Activated T-cell treated with anti-CD3 and anti-CD28 coated beads, Interleukin-2, amount 50 U/mL, for 4 hours (primary cell): ENCODE results near the gene OBI1. TPM values are rescaled to one million over a fixed set of nuclear protein-coding genes. Genes with fewer than 3 reads are reported as not detected.

Source experiments
- ATAC-seq, 2 donors: fragments of 200-7000 bp; cut with Tn5 transposase; one replicate each; pipeline ENCODE4 v1.10.0; 2021
- DNase-seq: peaks from one replicate; pipeline ENCODE4 v3.0.0-alpha.2; 2020
- H3K27me3 Mint-ChIP-seq: one replicate; pipeline ENCODE4 v1.8.0; 2021; ENCODE audit warnings: low read depth, mixed read lengths
- H3K36me3 Mint-ChIP-seq: one replicate; pipeline ENCODE4 v1.8.0; 2022; ENCODE audit warnings: mixed read lengths; ENCODE audit not compliant: insufficient read depth
- H3K4me1 Mint-ChIP-seq: one replicate; pipeline ENCODE4 v1.8.0; 2021; ENCODE audit warnings: low read depth, mixed read lengths
- H3K4me3 Mint-ChIP-seq: one replicate; pipeline ENCODE4 v1.8.0; 2021; ENCODE audit warnings: mild to moderate bottlenecking, moderate library complexity, mixed read lengths
- H3K9me3 Mint-ChIP-seq: one replicate; pipeline ENCODE4 v1.8.0; 2021; ENCODE audit warnings: mixed read lengths
- total RNA-seq, 3 donors: library from RNA; stranded (reverse); gene quantifications; one replicate each; pipeline ENCODE4 v1.2.1, GENCODE V29; 2021

The OBI1 gene
- total RNA-seq, 3 donors from 2014 or later = 15.3 to 17.1 (median 15.6) TPM

DNA sequence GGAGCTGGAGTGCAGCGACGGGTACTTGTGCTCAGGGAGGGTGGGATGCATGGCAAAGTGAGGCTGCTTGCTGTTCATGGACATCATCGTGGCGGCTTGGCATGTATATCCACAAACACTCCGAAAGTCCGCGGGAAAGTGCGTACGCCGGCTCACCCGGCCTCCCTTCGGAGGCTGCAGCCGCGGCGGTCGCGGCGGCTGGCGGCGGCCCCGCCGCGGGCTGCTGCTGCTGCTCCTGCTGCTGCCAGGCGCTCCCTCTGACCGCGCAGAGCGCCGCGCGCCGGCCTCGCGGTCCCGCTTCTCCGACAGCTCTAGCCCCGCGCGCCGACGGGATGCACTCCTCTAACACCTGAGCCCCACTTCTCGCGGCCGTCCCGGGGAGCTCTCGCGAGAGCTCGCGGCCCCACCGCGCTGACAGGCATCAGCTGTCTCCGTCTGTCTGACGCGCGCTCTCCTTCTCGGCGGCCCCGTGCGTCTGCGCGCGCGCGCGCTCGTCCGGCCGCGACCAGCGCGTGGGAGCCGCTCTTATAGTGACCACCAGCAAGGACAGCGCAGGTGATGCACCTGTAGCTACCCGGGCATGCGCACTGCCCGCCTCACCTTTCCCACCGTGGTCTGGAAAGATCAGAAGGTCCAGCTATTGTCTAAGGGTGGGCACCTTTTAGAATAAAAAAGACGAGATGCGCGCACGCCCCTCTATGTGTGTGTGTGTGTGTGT, 55.6 kb downstream of the OBI1 start, which contains the start of gene POU4F1:
POU4F1 (minus strand) TSS at position 313 of the 718 bp plus-strand sequence; CDS start at position 87, 226 bp downstream.
- H3K4me3 Mint-ChIP-seq = peak within 1 kb of the TSS; percentile 80
- peaks cover 34% of the 10 kb centered on the region for H3K4me1 Mint-ChIP-seq
- no peaks in the 10 kb centered on the region for H3K9me3 Mint-ChIP-seq
- H3K27me3 Mint-ChIP-seq = peaks cover 89% of the 10 kb centered on the region
- peak; percentile 50 for DNase-seq
- ATAC-seq = peak; percentile 77 to 84
- H3K36me3 Mint-ChIP-seq = no peaks in the 10 kb centered on the region

DNA sequence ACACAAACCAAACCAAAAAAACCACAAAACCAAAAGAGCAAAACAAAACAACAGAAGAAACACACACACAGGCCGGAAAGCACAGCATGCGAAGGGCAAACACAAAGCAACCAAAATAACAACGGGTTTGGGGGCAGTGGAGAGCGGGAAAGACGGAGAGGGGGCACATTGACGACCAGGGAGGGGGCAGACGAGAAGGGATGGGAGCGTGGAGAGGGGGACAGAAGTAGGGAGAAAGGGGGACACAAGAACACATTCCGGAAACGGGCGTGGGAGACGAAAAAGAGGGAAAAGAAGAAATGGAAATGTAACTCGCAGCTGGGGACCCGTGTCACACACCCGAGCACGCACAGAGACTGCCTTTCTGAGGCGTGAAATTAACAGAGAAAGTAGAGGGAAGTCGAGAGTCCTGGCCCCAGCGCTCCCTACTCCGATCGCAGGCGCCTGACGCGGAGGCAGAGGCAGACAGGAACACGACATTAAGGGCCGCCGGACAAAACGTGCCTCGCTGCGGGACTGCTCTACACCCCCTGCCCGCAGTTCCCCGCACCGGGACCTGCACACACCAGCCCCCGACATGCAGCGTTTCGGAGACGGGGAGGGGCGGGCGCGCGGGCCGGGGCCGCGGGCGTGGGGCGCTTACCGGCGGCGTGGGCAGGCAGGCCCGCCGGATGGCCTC, 56.3 kb downstream of the OBI1 start:
- no peak for DNase-seq
- H3K9me3 Mint-ChIP-seq = no peaks in the 10 kb centered on the region
- H3K36me3 Mint-ChIP-seq = no peaks in the 10 kb centered on the region
- peak overlapping the region; percentile 80 for H3K4me3 Mint-ChIP-seq
- peaks cover 29% of the 10 kb centered on the region for H3K4me1 Mint-ChIP-seq
- H3K27me3 Mint-ChIP-seq = peaks cover 86% of the 10 kb centered on the region
- peak; percentile 29 to 47 for ATAC-seq

DNA sequence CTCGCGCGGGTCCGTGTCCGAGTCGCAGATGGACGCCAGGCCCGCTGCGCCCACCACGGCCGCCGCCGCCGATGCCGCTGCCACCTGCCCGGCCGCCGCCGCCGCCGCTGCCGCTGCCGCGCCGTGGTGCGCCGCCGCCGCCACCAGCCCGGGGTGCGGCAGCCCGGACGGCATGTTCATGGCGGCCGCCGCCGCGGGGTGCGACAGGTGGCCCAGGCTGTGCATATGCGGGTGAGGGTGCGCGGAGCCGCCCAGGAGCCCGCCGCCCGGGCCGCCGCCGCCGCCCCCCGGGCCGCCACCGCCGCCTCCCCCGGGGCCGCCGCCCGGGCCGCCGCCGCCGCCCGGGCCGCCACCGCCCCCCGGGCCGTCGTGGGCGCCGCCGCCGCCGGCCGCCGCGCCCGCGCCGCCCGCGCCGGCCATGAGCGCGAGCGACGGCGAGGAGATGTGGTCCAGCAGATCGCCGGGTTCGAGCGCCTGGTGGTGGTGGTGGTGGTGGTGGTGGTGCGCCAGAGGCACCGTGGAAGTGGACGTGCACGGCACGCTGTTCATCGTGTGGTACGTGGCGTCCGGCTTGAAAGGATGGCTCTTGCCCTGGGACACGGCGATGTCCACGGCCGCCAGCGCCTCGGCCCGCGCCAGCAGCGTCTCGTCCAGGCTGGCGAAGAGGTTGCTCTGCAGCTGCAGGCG, 56.9 kb downstream of the OBI1 start:
- Mint-ChIP-seq H3K27me3 (peaks cover 86% of the 10 kb centered on the region), H3K4me1 (peaks cover 24% of the 10 kb centered on the region), H3K9me3 (no peaks in the 10 kb centered on the region), H3K4me3 (peak overlapping the region; percentile 80), H3K36me3 (peaks cover 3% of the 10 kb centered on the region)
- no peak for DNase-seq
- peak in 1 of 2 donors; percentile 5 for ATAC-seq

DNA sequence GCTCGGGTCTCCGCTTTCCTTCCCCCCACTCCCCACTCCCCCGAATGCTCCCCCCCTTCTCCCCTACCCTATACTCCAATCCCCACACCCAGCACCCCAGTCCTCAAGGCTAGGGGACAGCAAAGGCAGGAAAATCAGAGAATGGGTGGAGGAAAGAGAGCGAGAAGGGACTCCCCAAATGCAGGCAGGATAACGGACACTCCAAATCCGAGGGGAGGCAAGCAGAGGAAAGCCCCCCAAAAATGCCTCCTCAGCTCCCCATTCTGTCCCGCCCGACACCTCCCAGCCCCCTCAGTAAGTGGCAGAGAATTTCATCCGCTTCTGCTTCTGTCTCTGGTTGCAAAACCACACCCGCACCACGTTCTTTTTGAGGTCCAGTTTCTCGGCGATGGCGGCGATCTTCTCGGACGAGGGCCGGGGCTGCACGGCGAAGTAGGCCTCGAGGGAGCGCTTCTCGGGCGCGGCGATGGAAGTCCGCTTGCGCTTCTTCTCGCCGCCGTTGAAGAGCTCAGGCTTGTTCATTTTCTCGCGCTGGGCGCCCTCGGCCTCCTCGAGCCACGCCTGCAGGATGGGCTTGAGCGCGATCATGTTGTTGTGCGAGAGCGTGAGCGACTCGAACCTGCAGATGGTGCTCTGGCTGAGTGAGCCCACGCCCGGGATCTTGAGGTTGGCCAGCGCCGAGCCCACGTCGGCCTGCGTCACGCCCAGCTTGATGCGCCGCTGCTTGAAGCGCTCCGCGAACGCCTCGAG, 57.7 kb downstream of the OBI1 start:
- ATAC-seq (peak in 1 of 2 donors; percentile 6), DNase-seq (no peak)
- H3K4me3 Mint-ChIP-seq = peak overlapping the region; percentile 33
- peaks cover 21% of the 10 kb centered on the region for H3K4me1 Mint-ChIP-seq
- peaks cover 3% of the 10 kb centered on the region for H3K36me3 Mint-ChIP-seq
- H3K27me3 Mint-ChIP-seq = peaks cover 85% of the 10 kb centered on the region
- no peaks in the 10 kb centered on the region for H3K9me3 Mint-ChIP-seq

DNA sequence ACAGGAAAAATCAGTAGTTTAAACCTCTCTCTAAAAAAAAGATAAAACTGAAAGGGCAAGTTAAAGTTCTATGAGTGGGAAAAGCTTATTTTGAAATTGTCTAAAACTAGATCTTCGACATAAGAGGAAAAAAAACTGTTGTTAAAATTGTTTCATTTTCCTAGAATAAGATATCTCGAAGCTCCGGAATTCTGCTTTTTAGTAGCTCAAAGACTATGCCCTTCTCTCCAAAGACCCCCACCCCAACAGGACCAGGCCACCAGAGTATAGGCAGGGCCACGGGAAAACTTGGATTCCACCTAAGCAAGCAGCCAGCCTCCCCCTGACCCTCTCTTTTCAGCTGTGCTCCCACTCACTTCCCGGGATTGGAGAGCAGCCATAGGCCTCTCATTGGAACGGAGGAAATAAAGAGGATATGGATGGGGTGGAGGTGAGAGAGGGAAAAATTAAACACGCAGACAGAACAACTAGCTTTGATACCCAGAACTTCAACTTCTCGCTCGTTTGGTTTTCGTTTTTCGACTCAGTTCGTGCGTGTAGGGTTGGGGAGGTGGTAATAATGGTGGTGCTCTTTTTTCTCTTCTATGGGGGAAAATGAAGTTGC, 58.6 kb downstream of the OBI1 start:
- DNase-seq (no peak), ATAC-seq (no peak)
- peaks cover 84% of the 10 kb centered on the region for H3K27me3 Mint-ChIP-seq
- peaks cover 3% of the 10 kb centered on the region for H3K36me3 Mint-ChIP-seq
- H3K9me3 Mint-ChIP-seq = no peaks in the 10 kb centered on the region
- no peak overlapping the region for H3K4me3 Mint-ChIP-seq
- peaks cover 21% of the 10 kb centered on the region for H3K4me1 Mint-ChIP-seq

DNA sequence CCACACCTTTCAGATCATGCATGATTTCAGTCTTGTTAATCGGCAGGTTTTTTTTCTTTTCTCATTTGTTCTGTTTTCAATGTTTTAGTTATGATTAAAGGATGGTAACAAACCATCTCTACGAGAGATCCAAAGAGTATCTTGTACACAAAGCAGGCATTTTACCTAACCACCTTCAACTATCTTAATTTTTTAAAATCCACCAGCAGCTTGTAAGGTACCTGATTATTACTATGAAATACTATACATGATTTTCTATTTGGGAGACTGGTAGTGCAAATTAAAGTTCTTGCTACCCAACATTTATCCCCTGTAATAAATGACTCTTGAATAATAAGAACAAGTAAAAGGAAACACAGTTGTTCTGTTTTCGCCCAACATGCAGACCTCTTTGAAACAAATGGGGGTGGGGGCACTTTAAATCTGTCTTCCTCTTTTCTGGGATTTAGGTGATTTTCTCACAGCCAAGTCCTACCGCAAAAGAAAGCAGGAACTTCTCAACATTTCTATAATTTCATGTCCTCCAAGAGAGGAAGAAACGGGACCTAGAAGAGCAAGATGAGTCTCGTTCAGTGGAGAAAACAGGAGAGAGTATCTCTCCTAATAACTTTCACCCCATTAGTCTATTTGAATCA, 59.2 kb downstream of the OBI1 start:
- Mint-ChIP-seq H3K4me3 (no peak overlapping the region), H3K36me3 (peaks cover 3% of the 10 kb centered on the region), H3K9me3 (peaks cover under 1% of the 10 kb centered on the region), H3K4me1 (peaks cover 21% of the 10 kb centered on the region), H3K27me3 (peaks cover 82% of the 10 kb centered on the region)
- DNase-seq (no peak), ATAC-seq (no peak)

DNA sequence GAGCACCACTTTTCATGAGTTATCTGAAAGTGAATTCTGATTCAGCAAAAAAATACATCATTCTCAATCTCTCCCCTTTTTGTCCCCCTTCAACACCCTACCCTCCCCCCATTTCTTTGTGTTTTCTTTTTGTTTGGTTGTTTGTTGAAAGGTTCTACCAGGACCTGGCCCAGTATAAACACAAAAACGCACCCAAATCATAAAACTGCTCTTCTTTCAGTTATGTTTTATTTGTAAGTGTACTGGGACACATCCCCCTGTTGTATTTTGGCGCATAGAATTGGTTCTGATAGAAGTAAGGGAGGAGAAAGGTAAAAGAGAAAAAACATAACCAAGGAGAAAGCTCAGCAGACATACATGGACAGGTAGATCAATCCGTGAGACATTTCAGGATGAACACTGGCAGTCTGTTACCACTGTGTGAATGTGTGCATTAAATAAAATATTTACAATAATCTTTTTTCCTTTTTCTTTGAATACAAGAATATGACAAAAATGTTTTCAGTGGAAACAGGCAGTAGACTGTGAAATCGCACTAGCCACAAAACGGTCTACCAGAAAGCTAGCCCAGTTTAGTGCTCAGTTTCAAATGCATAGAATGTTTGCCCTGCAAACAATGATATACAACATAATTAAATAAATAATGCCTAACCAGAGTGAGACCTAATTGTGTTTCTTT, 59.9 kb downstream of the OBI1 start:
- Mint-ChIP-seq H3K9me3 (peaks cover 6% of the 10 kb centered on the region), H3K4me3 (no peak overlapping the region), H3K4me1 (peaks cover 21% of the 10 kb centered on the region), H3K27me3 (peaks cover 83% of the 10 kb centered on the region), H3K36me3 (peaks cover 3% of the 10 kb centered on the region)
- DNase-seq = no peak
- no peak for ATAC-seq

DNA sequence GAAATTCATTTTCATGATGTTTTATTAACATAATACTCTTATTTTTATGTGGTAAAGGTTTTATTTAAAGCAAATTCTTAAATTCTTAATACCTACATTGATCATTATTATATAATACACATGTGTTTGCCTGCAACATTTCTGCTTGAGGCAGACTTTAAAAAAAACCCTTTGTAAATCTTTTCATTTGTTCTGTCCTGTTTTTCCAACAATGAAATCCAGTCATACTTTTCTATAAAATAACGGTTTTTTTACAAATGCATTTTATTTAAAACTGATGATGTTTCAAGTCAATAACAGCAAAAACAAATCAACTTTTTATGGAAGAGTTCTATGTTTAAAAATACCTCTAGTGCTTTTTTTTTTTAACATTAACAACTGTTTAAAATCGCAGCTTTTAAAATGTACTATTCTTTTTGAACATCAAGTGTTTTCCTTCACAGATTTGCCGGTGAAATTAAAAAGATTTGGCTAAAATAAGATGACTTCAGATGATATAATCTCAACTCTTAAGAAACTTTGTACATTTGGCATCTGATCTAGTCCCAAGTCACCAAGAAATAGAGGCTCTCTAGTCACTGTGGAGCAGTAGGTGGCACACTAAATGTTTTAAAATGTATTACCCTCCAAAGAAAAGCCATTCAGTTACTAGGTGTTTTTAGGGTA, 60.7 kb downstream of the OBI1 start:
- H3K9me3 Mint-ChIP-seq = peaks cover 6% of the 10 kb centered on the region
- peaks cover 83% of the 10 kb centered on the region for H3K27me3 Mint-ChIP-seq
- peaks cover 3% of the 10 kb centered on the region for H3K36me3 Mint-ChIP-seq
- ATAC-seq = no peak
- no peak overlapping the region for H3K4me3 Mint-ChIP-seq
- no peak for DNase-seq
- peaks cover 14% of the 10 kb centered on the region for H3K4me1 Mint-ChIP-seq

DNA sequence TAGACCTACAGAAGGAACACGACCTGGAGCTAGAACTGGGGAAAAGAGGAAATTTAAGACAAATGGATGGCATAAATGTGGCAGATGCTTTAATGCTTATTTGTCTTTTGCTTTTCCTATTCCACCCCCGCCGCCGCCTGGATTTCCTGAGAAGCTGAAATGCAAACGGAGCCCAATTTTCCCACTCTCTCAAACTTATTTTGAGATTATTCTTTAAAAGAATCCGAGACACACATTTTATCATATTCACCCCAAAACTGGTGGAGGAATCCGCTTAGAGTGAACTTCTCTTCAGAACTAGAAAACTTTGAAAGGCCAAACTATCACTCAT, 61.4 kb downstream of the OBI1 start:
- peaks cover 11% of the 10 kb centered on the region for H3K4me1 Mint-ChIP-seq
- H3K27me3 Mint-ChIP-seq = peaks cover 86% of the 10 kb centered on the region
- H3K4me3 Mint-ChIP-seq = no peak overlapping the region
- DNase-seq (no peak), ATAC-seq (no peak)
- H3K36me3 Mint-ChIP-seq = peaks cover 3% of the 10 kb centered on the region
- peaks cover 6% of the 10 kb centered on the region for H3K9me3 Mint-ChIP-seq

DNA sequence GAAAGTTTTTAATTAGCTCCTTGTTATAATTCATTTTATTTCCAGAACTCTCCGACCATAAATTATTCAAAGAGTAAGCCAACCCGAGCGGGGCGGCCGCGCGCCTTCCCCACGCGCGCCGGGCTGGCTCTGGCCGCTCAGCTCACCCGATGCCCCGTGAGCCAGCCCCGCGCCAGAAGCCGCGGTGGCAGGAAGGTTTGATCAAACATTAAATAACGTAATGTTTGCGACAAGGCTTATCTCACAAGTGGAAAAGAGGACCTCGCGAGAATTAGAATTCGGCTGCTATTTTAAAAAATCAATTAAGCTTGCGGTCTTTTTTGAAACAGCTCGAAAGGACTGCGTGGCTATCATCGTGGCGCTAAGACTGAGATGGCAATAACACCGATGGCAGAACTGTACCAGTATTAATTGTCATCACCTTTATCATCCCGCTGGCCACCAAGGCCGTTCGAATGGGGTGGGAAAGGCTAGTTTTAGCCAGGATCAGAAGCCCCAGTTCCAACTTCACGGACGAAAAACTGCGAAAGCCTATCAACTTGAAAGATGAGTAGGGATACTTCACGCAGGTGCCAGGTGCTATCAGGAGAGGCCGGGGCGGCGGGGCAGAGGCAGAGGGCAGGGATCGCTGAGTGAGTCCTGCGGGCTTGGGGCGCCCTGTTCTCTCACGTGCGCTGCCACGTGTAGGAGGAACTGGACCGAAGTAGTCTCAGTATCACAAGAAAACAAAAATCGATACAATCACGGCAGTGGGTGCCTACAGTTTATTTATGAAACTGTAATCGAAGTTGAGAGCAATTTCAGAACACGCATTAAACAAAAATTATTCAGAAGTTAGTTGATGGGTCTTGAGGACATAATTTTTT, 62.0 kb downstream of the OBI1 start:
- Mint-ChIP-seq H3K4me1 (peaks cover 7% of the 10 kb centered on the region), H3K4me3 (no peak overlapping the region), H3K27me3 (peaks cover 87% of the 10 kb centered on the region), H3K36me3 (peaks cover 3% of the 10 kb centered on the region), H3K9me3 (peaks cover 6% of the 10 kb centered on the region)
- ATAC-seq (no peak), DNase-seq (no peak)

DNA sequence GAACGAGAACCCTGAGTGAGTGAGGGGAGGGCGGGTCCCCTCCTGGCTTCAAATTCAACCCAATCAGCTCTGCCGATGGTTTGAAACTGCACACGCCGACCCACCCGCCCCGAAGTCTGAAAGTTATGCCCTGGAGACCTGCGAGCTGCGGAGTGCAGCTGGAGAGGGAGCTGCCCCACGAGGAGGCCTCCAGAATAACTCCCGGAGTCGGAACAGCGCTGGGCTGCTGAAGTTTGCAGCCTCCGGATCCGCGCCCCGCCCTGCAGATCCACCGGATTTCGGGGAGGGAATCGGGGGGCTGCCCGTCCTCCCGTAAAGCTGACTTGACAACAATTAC, 62.6 kb downstream of the OBI1 start:
- ATAC-seq (peak in 1 of 2 donors; percentile 23), DNase-seq (no peak)
- H3K27me3 Mint-ChIP-seq = peaks cover 90% of the 10 kb centered on the region
- H3K4me3 Mint-ChIP-seq = no peak overlapping the region
- H3K36me3 Mint-ChIP-seq = peaks cover 3% of the 10 kb centered on the region
- peaks cover 5% of the 10 kb centered on the region for H3K4me1 Mint-ChIP-seq
- peaks cover 6% of the 10 kb centered on the region for H3K9me3 Mint-ChIP-seq
